CD4-positive, CD25-positive, alpha-beta regulatory T cell (primary cell): ENCODE data around the gene UACA. TPM values are rescaled to one million over a fixed set of nuclear protein-coding genes. Genes with fewer than 3 reads are reported as not detected.
"Not testable (repeated sequence)": the region's sequence is repeated elsewhere in the genome, so short reads cannot be mapped to it uniquely, and the experiment has no call there.

Experiments used
- ATAC-seq, 2 donors: fragments of 150-1000 bp; cut with Tn5 transposase; one replicate each; pipeline ENCODE4 v1.10.0; 2021; ENCODE audit warnings: low read depth in 2 of 2, moderate number of reproducible peaks in 2 of 2, moderate library complexity in 1 of 2
- DNase-seq, 3 donors: peaks; one replicate each; pipeline versions ENCODE4 v3.0.0 to v3.0.0-alpha.2; 2012 to 2022; ENCODE audit warnings: mixed read lengths in 1 of 3
- H3K27ac ChIP-seq: one replicate; pipeline ENCODE4 v1.7.0; 2013; ENCODE audit warnings: mild to moderate bottlenecking, low read length; ENCODE audit not compliant: insufficient read depth, poor library complexity, severe bottlenecking
- H3K27me3 ChIP-seq: one replicate; pipeline ENCODE4 v1.7.0; 2013; ENCODE audit warnings: low read length; ENCODE audit not compliant: control insufficient read depth, insufficient read depth
- H3K36me3 ChIP-seq: one replicate; pipeline ENCODE4 v1.7.0; 2013; ENCODE audit warnings: mild to moderate bottlenecking, low read length, moderate library complexity; ENCODE audit not compliant: control insufficient read depth, insufficient read depth
- H3K4me1 ChIP-seq: 2 replicates; pipeline ENCODE4 v1.7.0; 2013; ENCODE audit warnings: mild to moderate bottlenecking, low read length; ENCODE audit not compliant: insufficient read depth, control insufficient read depth, poor library complexity, severe bottlenecking
- H3K4me3 ChIP-seq: one replicate; pipeline ENCODE4 v1.7.0; 2013; ENCODE audit warnings: low read depth, mild to moderate bottlenecking, low read length, moderate library complexity
- H3K9me3 ChIP-seq, 2 experiments: 1 replicate in 1 of 2; 2 replicates in 1 of 2; pipeline ENCODE4 v1.7.0; 2013; ENCODE audit warnings: low read length in 2 of 2, mild to moderate bottlenecking in 1 of 2, moderate library complexity in 1 of 2; ENCODE audit not compliant: control insufficient read depth in 2 of 2
- H3K27ac Mint-ChIP-seq, 3 donors: one replicate each; pipeline ENCODE4 v1.8.0; 2020 to 2022; ENCODE audit warnings: mild to moderate bottlenecking in 3 of 3, mixed read lengths in 3 of 3, moderate library complexity in 2 of 3
- H3K27me3 Mint-ChIP-seq: one replicate; pipeline ENCODE4 v1.8.0; 2022; ENCODE audit warnings: mild to moderate bottlenecking, mixed read lengths
- H3K36me3 Mint-ChIP-seq: one replicate; pipeline ENCODE4 v1.8.0; 2020; ENCODE audit warnings: mixed read lengths
- H3K4me1 Mint-ChIP-seq, 4 donors: one replicate each; pipeline ENCODE4 v1.8.0; 2020 to 2022; ENCODE audit warnings: mixed read lengths in 4 of 4, mild to moderate bottlenecking in 1 of 4
- H3K4me3 Mint-ChIP-seq, 4 donors: one replicate each; pipeline ENCODE4 v1.8.0; 2020 to 2022; ENCODE audit warnings: mild to moderate bottlenecking in 4 of 4, mixed read lengths in 4 of 4, moderate library complexity in 3 of 4
- H3K9me3 Mint-ChIP-seq, 7 donors: one replicate each; pipeline ENCODE4 v1.8.0; 2020 to 2022; ENCODE audit warnings: mixed read lengths in 7 of 7, mild to moderate bottlenecking in 3 of 7, moderate library complexity in 2 of 7
- polyA plus RNA-seq, 4 donors: library from polyadenylated mRNA; unstranded; fragments of 300-500 nt; fragmentation: Illumina TruSeq; gene quantifications; one replicate each; pipeline ENCODE4 v1.2.3, GENCODE V29; 2021
- total RNA-seq: library from RNA; stranded (reverse); gene quantifications from one replicate; pipeline ENCODE4 v1.2.3, GENCODE V29; 2022

Gene UACA
- total and polyA plus RNA-seq, 5 donors from 2014 or later = 0.47 TPM; not detected in 4

DNA sequence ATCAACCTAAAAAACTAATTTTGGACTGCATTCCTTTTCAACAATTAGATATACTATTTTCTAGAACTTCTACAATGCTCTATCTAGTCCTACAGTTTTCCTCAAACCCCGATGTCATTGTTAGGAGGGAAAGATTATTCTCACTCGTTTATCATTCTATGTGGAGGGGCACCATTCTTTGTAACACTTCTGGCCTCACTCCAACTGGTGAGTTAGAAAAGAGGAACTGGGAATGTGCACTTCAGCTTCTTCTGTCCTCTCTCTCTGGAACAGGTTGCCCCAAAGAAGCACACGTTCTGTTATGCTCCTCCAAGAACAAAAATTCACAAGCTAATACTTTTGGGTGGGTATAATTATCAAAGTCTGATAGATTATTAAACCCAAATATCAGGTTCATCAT is 137.9 kb downstream of the UACA start:
- H3K27me3 Mint-ChIP-seq = peaks cover 13% of the 10 kb centered on the region
- peaks cover 0 to 3% (median 0%) of the 10 kb centered on the region in 4 donors for H3K4me1 Mint-ChIP-seq
- H3K36me3 Mint-ChIP-seq = no peaks in the 10 kb centered on the region
- H3K4me3 Mint-ChIP-seq = no peak overlapping the region
- H3K27ac ChIP-seq = no peak overlapping the region
- ATAC-seq (no peak), DNase-seq (no peak)
- H3K27ac Mint-ChIP-seq = no peak overlapping the region
- no peaks in the 10 kb centered on the region for H3K36me3 ChIP-seq
- no peak overlapping the region for H3K4me3 ChIP-seq
- H3K9me3 ChIP-seq = peaks cover 9% of the 10 kb centered on the region in 2 experiments
- H3K4me1 ChIP-seq = no peaks in the 10 kb centered on the region
- H3K9me3 Mint-ChIP-seq = peaks cover 0 to 12% (median 5%) of the 10 kb centered on the region in 7 donors
- H3K27me3 ChIP-seq = peaks cover 2% of the 10 kb centered on the region

DNA sequence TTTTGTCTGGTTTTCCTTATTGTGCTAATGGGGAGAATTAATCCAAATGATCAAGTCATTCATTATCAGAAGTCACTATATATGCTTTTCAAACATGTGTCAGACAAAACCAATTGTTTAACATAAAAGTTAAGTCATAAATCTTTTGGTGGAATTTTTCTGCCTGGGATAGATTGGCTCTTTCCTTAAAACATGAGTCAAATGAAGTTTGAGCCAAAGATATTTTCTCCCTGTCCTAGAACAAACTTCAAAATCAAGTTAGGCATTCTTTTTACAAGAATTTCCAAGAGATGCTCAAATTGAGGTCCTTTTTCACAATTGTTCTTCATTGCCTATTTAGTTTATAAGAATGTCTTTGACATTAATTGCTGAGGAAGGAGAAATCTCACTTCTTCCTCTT is 138.3 kb downstream of the UACA start:
- H3K9me3 Mint-ChIP-seq = peaks cover 0 to 13% (median 5%) of the 10 kb centered on the region in 7 donors
- H3K36me3 ChIP-seq = no peaks in the 10 kb centered on the region
- no peak overlapping the region for H3K27ac ChIP-seq
- no peak overlapping the region for H3K27ac Mint-ChIP-seq
- no peaks in the 10 kb centered on the region for H3K36me3 Mint-ChIP-seq
- H3K4me1 ChIP-seq = no peaks in the 10 kb centered on the region
- H3K4me1 Mint-ChIP-seq = peaks cover 0 to 3% (median 0%) of the 10 kb centered on the region in 4 donors
- H3K4me3 ChIP-seq = no peak overlapping the region
- peaks cover 9% of the 10 kb centered on the region in 2 experiments for H3K9me3 ChIP-seq
- no peak overlapping the region for H3K4me3 Mint-ChIP-seq
- H3K27me3 ChIP-seq = peaks cover 2% of the 10 kb centered on the region
- ATAC-seq (no peak), DNase-seq (no peak)
- peaks cover 13% of the 10 kb centered on the region for H3K27me3 Mint-ChIP-seq

DNA sequence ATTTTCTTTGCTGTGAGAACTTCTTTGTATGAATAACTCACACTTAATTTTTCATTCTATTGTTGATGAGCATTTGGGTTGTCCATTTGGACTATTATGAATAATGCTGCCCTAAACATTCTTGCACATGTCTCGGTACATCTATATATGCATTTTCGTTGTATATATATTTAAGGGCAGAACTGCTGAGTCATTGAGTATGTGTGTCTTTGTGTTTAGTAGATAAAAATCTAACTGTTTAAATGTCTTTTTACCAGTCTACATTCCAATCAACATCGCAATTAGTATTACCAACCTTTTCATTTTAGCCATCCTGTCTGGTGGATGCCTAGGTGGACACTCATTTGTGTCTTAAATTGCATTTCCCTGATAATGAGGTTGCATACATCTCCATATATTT is 144.4 kb downstream of the UACA start:
- Mint-ChIP-seq H3K4me1 (peaks cover 0 to 4% (median 0%) of the 10 kb centered on the region in 4 donors), H3K9me3 (peaks cover 0 to 13% (median 4%) of the 10 kb centered on the region in 7 donors), H3K27ac (no peak overlapping the region), H3K36me3 (no peaks in the 10 kb centered on the region), H3K27me3 (peaks cover 9% of the 10 kb centered on the region), H3K4me3 (no peak overlapping the region)
- Histone ChIP-seq H3K27ac (no peak overlapping the region), H3K27me3 (peaks cover 1% of the 10 kb centered on the region), H3K9me3 (peaks cover 9% of the 10 kb centered on the region in 2 experiments), H3K4me3 (no peak overlapping the region), H3K36me3 (no peaks in the 10 kb centered on the region), H3K4me1 (no peaks in the 10 kb centered on the region)
- DNase-seq = no peak
- no peak for ATAC-seq

DNA sequence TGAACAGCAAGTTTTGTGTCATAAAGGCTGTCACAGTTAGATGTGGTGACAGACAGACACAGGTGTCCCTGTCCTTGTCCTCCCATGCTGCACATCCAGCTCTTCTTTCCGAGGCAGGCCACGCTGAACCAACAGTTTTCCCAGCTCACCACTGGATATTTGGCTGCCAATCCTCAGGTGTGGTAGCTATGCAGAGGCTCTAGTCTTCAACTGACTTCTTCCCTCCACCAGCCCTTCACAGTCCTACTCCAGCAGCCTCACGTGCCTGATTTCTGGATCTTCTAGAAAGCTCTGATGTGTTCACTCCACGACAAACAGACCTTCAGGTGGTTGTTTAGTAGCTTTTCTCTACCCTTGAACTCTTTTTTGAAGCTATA is 145.5 kb downstream of the UACA start:
- peaks cover 0 to 4% (median 0%) of the 10 kb centered on the region in 4 donors for H3K4me1 Mint-ChIP-seq
- no peak overlapping the region for H3K4me3 ChIP-seq
- no peak overlapping the region for H3K4me3 Mint-ChIP-seq
- H3K27ac Mint-ChIP-seq = no peak overlapping the region
- H3K36me3 Mint-ChIP-seq = no peaks in the 10 kb centered on the region
- peaks cover 7 to 8% of the 10 kb centered on the region in 2 experiments for H3K9me3 ChIP-seq
- DNase-seq (no peak), ATAC-seq (no peak)
- H3K36me3 ChIP-seq = no peaks in the 10 kb centered on the region
- H3K27me3 Mint-ChIP-seq = peaks cover 9% of the 10 kb centered on the region
- H3K27ac ChIP-seq = no peak overlapping the region
- no peaks in the 10 kb centered on the region for H3K4me1 ChIP-seq
- peaks cover 0 to 10% (median 3%) of the 10 kb centered on the region in 7 donors for H3K9me3 Mint-ChIP-seq
- peaks cover 1% of the 10 kb centered on the region for H3K27me3 ChIP-seq

DNA sequence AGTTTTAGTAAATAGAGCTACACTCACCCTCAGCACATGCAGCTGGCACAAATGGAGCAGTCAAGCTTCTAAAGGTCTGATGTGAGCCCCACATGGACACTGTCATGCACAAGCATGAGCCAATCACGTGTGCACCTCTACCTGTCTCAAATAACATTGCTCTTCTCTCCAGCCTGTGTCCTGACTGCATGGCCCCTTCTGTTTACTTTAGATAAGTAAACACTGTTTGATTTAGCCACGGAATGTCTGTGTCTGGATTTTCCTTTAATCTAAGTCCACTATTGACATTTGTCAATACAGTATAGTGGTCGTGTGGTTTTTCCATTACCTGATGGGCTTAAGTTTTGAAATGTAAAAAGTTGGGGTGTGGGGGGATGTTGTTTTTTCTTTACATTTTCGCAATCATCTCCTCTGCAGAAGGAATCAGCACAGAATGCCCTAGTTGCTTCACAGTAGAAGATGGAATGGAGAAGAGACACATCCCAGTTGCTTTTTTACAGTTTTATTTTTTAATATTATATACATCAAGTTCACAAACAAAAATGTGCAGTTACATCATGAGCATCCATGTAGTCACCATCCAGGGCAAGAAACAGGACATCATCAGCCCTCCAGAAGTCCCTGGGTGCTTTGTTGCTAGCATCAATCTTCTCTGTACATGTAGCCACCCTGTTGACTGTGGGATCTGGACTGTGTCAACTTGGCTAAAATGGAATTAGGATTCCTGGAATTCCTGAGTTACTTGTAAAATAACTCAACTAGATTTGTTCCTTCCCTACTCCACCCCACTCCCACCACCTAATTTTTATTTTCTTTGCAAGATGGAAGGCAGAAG is 146.1 kb downstream of the UACA start:
- H3K4me1 Mint-ChIP-seq = peaks cover 0 to 4% (median 0%) of the 10 kb centered on the region in 4 donors
- peaks cover 0 to 7% (median 0%) of the 10 kb centered on the region in 7 donors for H3K9me3 Mint-ChIP-seq
- Histone ChIP-seq H3K4me3 (no peak overlapping the region), H3K4me1 (no peaks in the 10 kb centered on the region), H3K27me3 (peaks cover 1% of the 10 kb centered on the region), H3K27ac (no peak overlapping the region), H3K9me3 (peaks cover 2% of the 10 kb centered on the region in 2 experiments), H3K36me3 (no peaks in the 10 kb centered on the region)
- DNase-seq (no peak), ATAC-seq (no peak)
- H3K27ac Mint-ChIP-seq = no peak overlapping the region
- peaks cover 9% of the 10 kb centered on the region for H3K27me3 Mint-ChIP-seq
- no peaks in the 10 kb centered on the region for H3K36me3 Mint-ChIP-seq
- H3K4me3 Mint-ChIP-seq = no peak overlapping the region

DNA sequence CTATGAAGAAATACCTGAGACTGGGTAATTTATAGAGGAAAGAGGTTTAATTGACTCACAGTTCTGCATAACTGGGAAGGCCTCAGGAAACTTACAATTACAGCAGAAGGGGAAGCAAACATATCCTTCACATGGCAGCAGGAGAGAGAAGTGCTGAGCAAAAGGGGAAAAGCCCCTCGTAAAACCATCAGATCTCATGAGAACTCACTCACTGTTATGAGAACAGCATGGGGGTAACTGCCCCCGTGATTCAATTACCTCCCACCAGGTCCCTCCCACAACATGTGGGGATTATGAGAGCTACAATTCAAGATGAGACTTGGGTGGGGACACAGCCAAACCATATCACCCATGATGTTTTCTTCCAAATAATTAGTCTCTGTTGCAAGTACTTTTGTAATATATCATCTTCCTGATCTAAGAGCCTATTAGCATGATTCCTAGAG is 147.0 kb downstream of the UACA start:
- not testable (repeated sequence) for H3K9me3 Mint-ChIP-seq, H3K4me1 ChIP-seq, DNase-seq, H3K27me3 Mint-ChIP-seq, ATAC-seq, H3K4me1 Mint-ChIP-seq, H3K9me3 ChIP-seq, H3K4me3 Mint-ChIP-seq, H3K27ac Mint-ChIP-seq, H3K36me3 ChIP-seq, H3K27ac ChIP-seq, H3K36me3 Mint-ChIP-seq, H3K4me3 ChIP-seq, H3K27me3 ChIP-seq

DNA sequence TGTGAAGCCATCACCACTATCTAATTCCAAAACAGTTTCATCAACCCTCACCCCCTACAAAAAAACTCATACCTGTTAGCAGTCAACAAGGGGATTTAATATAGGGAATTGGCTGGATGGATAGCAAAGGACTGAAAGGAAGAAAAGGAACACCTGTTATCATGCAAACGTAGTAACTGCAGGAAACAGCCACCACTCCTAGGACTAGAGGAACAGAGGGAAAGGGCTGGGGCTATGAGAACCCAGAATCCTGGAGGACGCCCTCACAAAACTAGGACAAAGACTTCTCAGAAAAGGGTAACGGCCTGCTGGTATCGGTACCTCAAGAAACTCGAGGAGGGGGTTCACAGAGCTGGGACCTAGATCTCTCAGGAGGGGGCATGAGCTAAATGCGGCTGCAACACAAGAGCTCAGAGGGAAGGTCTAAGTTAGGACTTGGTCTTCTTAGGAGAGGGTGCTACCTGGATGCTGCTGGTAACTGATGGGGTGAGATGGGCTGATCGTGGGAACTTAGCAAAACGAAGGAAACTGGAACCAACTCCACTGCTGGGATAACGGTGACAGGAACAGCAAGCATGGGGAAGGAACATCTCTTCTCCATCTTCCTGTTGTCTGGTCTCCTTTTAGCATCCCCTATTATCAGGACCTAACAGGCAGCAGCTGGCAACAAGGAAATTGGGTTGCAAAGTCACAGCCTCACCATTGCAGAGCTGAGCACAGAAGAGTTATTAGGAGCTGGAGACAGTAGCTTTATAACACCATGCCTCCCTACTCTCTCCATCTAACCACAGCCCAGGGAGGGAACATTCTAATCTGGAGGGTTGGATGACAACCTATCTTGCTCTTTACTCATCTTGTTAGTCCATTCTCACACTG is 147.7 kb downstream of the UACA start:
- no peak for DNase-seq
- H3K4me1 Mint-ChIP-seq = peaks cover 0 to 4% (median 0%) of the 10 kb centered on the region in 4 donors
- no peaks in the 10 kb centered on the region for H3K4me1 ChIP-seq
- H3K27me3 Mint-ChIP-seq = peaks cover under 1% of the 10 kb centered on the region
- H3K9me3 ChIP-seq = no peaks in the 10 kb centered on the region
- no peak for ATAC-seq
- H3K9me3 Mint-ChIP-seq = peaks cover 0 to 5% (median 0%) of the 10 kb centered on the region in 7 donors
- H3K36me3 Mint-ChIP-seq = no peaks in the 10 kb centered on the region
- H3K4me3 Mint-ChIP-seq = no peak overlapping the region
- no peak overlapping the region for H3K27ac Mint-ChIP-seq
- H3K4me3 ChIP-seq = no peak overlapping the region
- no peaks in the 10 kb centered on the region for H3K36me3 ChIP-seq
- peaks cover 1% of the 10 kb centered on the region for H3K27me3 ChIP-seq
- H3K27ac ChIP-seq = no peak overlapping the region
